B cell (primary cell): ENCODE results near the gene KANK2. TPM values are rescaled to one million over a fixed set of nuclear protein-coding genes. Genes with fewer than 3 reads are reported as not detected.

Experiments
- ATAC-seq: fragments of 200-7000 bp; cut with Tn5 transposase; one replicate; pipeline ENCODE4 v1.10.0; 2021; ENCODE audit warnings: low read depth, mild to moderate bottlenecking, moderate number of reproducible peaks, moderate library complexity
- CTCF ChIA-PET: fragments of 350-600 bp; sonication (Branson Sonifier 250); formaldehyde crosslinking; loops from one replicate; lab custom pipeline; 2021; ENCODE audit warnings: antibody characterized with exemption, inconsistent platforms; lab: Charles Lee
- POLR2A ChIA-PET: fragments of 350-600 bp; sonication (Branson Sonifier 250); formaldehyde crosslinking; loops from one replicate; lab custom pipeline; 2021; ENCODE audit warnings: antibody characterized with exemption; lab: Charles Lee
- DNase-seq: peaks from one replicate; pipeline ENCODE4 v3.0.0; 2013
- H2AFZ ChIP-seq: 2 replicates; pipeline ENCODE4 v1.6.1; 2012; ENCODE audit warnings: mild to moderate bottlenecking, low read depth, low read length; ENCODE audit not compliant: insufficient read depth, poor library complexity, severe bottlenecking
- H3K27ac ChIP-seq, 2 donors: 1 replicate in 1 of 2; 2 replicates in 1 of 2; pipeline ENCODE4 v1.5.1; 2012 to 2013; ENCODE audit warnings: low read length in 2 of 2, mild to moderate bottlenecking in 2 of 2, moderate library complexity in 1 of 2
- H3K27me3 ChIP-seq, 4 experiments: fragments of 200-600 bp in 1 of 4; sonication (generic) in 1 of 4; replicated peaks in 1 of 4; 1 replicate in 2 of 4; 2 replicates in 2 of 4; pipeline versions ENCODE4 v1.6.1 to v1.7.0; 2013 to 2016; ENCODE audit warnings: low read length in 3 of 4, mild to moderate bottlenecking in 2 of 4, mixed read lengths in 1 of 4, moderate library complexity in 1 of 4; ENCODE audit not compliant: insufficient read depth in 4 of 4, control insufficient read depth in 3 of 4; ENCODE audit errors: control extremely low read depth in 1 of 4
- H3K36me3 ChIP-seq, 2 experiments: replicated peaks in 1 of 2; 1 replicate in 1 of 2; 2 replicates in 1 of 2; pipeline versions ENCODE4 v1.6.1 to v1.7.1; 2013; ENCODE audit warnings: low read length in 1 of 2; ENCODE audit not compliant: insufficient read depth in 2 of 2, control insufficient read depth in 1 of 2; ENCODE audit errors: control extremely low read depth in 1 of 2, extremely low read depth in 1 of 2
- H3K4me1 ChIP-seq, 2 donors: fragments of 200-600 bp in 1 of 2; sonication (generic) in 1 of 2; 1 replicate in 1 of 2; 2 replicates in 1 of 2; pipeline versions ENCODE4 v1.5.1 to v1.6.1; 2013 to 2017; ENCODE audit warnings: low read length in 2 of 2; ENCODE audit not compliant: control insufficient read depth in 2 of 2, insufficient read depth in 2 of 2
- H3K4me2 ChIP-seq: replicated peaks from 2 replicates; pipeline ENCODE3; 2012; ENCODE audit warnings: mild to moderate bottlenecking, low read depth, low read length; ENCODE audit not compliant: poor library complexity, severe bottlenecking
- H3K4me3 ChIP-seq, 5 experiments: fragments of 200-600 bp in 1 of 5; sonication (generic) in 1 of 5; 1 replicate in 3 of 5; 2 replicates in 2 of 5; pipeline versions ENCODE4 v1.5.1 to v1.7.0; 2011 to 2016; ENCODE audit warnings: low read length in 4 of 5, mild to moderate bottlenecking in 4 of 5, low read depth in 2 of 5, control low read depth in 1 of 5, moderate library complexity in 1 of 5; ENCODE audit not compliant: insufficient read depth in 1 of 5; ENCODE audit errors: control extremely low read depth in 1 of 5, extremely low read depth in 1 of 5
- H3K79me2 ChIP-seq: fragments of 200-600 bp; sonication (generic); one replicate; pipeline ENCODE4 v1.6.0; 2016; ENCODE audit warnings: low read length; ENCODE audit not compliant: control insufficient read depth, insufficient read depth
- H3K9ac ChIP-seq: fragments of 200-600 bp; sonication (generic); 2 replicates; pipeline ENCODE4 v1.6.1; 2017; ENCODE audit warnings: mild to moderate bottlenecking, low read length, moderate library complexity
- H3K9me3 ChIP-seq, 3 donors: one replicate each; pipeline versions ENCODE4 v1.6.1 to v1.7.1; 2013; ENCODE audit warnings: low read length in 2 of 3; ENCODE audit not compliant: control insufficient read depth in 2 of 3, insufficient read depth in 1 of 3; ENCODE audit errors: control extremely low read depth in 1 of 3
- H4K20me1 ChIP-seq: 2 replicates; pipeline ENCODE4 v1.6.0; 2012; ENCODE audit warnings: mild to moderate bottlenecking, low read length; ENCODE audit not compliant: insufficient read depth, control insufficient read depth, poor library complexity, severe bottlenecking
- H3K27ac Mint-ChIP-seq: one replicate; pipeline ENCODE4 v1.8.0; 2021; ENCODE audit warnings: mixed read lengths
- H3K27me3 Mint-ChIP-seq: one replicate; pipeline ENCODE4 v1.8.0; 2021; ENCODE audit warnings: mixed read lengths
- H3K4me1 Mint-ChIP-seq: one replicate; pipeline ENCODE4 v1.8.0; 2021; ENCODE audit warnings: mixed read lengths
- H3K4me3 Mint-ChIP-seq: one replicate; pipeline ENCODE4 v1.8.0; 2021; ENCODE audit warnings: mixed read lengths
- H3K9me3 Mint-ChIP-seq: one replicate; pipeline ENCODE4 v1.8.0; 2022; ENCODE audit warnings: mixed read lengths; ENCODE audit not compliant: insufficient read depth
- EZH2 ChIP-seq: IDR thresholded peaks from 2 replicates; pipeline ENCODE4 v1.6.1; 2012; ENCODE audit warnings: borderline replicate concordance, low read depth, mild to moderate bottlenecking, moderate library complexity, low read length; ENCODE audit not compliant: insufficient read depth, poor library complexity, severe bottlenecking
- WGBS: methylation state at CpG from one replicate; pipeline ENCODE4 v1.1.5; 2013; ENCODE audit warnings: missing lambda C conversion rate; ENCODE audit not compliant: insufficient coverage; 5-methylcytosine and 5-hydroxymethylcytosine counted together
- intact Hi-C: fragments of 100-400 bp; cut with micrococcal nuclease; formaldehyde crosslinking; loops from one replicate; pipeline ENCODE4 v1.10.0; 2022
- polyA plus RNA-seq: library from polyadenylated mRNA; depleted of rRNA; stranded (reverse); fragments of >200 nt; gene quantifications from 2 replicates; pipeline ENCODE4 v1.2.3, GENCODE V29; 2012
- total RNA-seq, 2 donors: library from RNA; stranded (reverse); fragments of 120-200 nt in 1 of 2; gene quantifications; 1 replicate in 1 of 2; 2 replicates in 1 of 2; pipeline versions ENCODE4 v1.2.3 to v1.2.4, GENCODE V29; 2013 to 2022
- TF ChIP-seq, protein P1 (sequence below): fragments of 200-600 bp; IDR thresholded peaks from one replicate; pipeline ENCODE4 v1.8.0; 2022; ENCODE audit warnings: antibody characterized with exemption, mild to moderate bottlenecking

KANK2 gene
- total and polyA plus RNA-seq, 2 donors (not counting 1 experiment from before 2014, with no cell fraction given) = 0.54 to 18.9 TPM

DNA sequence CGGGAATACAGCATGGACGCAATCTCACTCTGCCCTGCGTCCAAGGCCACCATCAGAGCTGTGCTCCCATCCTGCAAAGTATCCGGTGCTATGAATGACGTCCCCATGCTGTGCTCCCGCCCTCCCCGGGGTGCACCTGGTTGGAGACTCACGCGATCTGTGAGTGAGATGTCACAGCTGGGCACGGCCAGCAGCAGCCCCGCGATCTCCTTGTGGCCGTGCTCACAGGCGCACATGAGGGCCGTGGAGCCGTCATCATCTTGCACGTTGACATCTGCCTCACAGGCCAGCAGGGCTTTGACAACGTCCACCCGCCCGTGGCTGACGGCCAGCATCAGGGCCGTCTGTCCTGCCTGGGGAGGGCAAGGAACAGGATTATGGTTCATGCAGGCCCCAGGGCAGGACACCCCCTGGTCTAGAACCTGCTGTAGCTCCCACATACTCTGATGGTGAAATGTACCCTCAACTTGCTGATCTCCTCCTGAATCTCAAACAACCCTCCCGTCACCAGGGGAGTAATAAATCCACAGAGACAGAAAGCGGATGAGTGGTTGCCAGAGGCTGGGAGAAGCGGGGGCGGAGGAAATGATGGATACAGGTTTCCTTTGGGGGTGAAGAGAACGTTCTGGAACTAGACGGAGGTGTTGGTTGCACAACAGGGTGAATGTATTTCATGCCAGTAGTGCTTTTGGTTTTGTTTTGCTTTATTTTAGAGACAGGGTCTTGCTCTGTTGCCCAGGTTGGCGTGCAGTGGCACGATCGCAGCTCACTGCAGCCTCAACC is 27.3 kb downstream of the KANK2 start:
- WGBS = 97% methylated on average over 27 of the region's 31 CpGs
- H3K4me3 Mint-ChIP-seq = no peak overlapping the region
- Histone ChIP-seq H3K4me3 (no peak overlapping the region), H2AFZ (no peak overlapping the region), H3K4me2 (no peak overlapping the region), H3K4me1 (no peaks in the 10 kb centered on the region), H3K9ac (no peak overlapping the region), H3K27me3 (no peaks in the 10 kb centered on the region), H3K79me2 (no peaks in the 10 kb centered on the region), H3K9me3 (peaks cover 0 to 4% (median 0%) of the 10 kb centered on the region in 3 donors), H3K36me3 (no peaks in the 10 kb centered on the region), H4K20me1 (no peaks in the 10 kb centered on the region), H3K27ac (no peak overlapping the region)
- ChIA-PET CTCF (no interaction called here), POLR2A (no interaction called here)
- no peak for TF ChIP-seq EZH2
- TF ChIP-seq, protein P1, sequence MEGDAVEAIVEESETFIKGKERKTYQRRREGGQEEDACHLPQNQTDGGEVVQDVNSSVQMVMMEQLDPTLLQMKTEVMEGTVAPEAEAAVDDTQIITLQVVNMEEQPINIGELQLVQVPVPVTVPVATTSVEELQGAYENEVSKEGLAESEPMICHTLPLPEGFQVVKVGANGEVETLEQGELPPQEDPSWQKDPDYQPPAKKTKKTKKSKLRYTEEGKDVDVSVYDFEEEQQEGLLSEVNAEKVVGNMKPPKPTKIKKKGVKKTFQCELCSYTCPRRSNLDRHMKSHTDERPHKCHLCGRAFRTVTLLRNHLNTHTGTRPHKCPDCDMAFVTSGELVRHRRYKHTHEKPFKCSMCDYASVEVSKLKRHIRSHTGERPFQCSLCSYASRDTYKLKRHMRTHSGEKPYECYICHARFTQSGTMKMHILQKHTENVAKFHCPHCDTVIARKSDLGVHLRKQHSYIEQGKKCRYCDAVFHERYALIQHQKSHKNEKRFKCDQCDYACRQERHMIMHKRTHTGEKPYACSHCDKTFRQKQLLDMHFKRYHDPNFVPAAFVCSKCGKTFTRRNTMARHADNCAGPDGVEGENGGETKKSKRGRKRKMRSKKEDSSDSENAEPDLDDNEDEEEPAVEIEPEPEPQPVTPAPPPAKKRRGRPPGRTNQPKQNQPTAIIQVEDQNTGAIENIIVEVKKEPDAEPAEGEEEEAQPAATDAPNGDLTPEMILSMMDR = no peak
- peaks cover 3% of the 10 kb centered on the region for H3K27me3 Mint-ChIP-seq
- DNase-seq (no peak), ATAC-seq (no peak)
- H3K27ac Mint-ChIP-seq = no peak overlapping the region
- H3K4me1 Mint-ChIP-seq = no peaks in the 10 kb centered on the region
- no peaks in the 10 kb centered on the region for H3K9me3 Mint-ChIP-seq
- intact Hi-C loops = no loop called here

DNA sequence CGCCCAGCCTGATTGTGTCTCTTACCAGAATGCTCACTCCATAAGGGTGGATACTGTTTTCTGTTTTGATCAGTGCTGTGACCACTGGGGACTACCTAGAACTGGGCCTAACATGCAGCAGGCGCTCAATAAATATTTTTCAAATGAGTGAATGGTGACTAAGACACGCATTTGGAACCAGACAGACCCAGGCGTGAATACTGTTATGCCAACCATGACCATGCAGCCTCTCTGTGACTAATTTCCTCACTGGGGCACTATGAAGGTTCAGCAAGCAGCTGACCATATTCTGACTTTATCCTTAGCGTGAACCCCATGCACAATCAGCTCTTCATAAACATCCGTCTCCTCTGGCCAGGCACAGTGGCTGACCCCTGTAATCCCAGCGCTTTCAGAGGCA is 28.8 kb downstream of the KANK2 start:
- intact Hi-C loops = no loop called here
- H4K20me1 ChIP-seq = no peaks in the 10 kb centered on the region
- Mint-ChIP-seq H3K27me3 (peaks cover 3% of the 10 kb centered on the region), H3K4me3 (no peak overlapping the region), H3K27ac (no peak overlapping the region), H3K9me3 (no peaks in the 10 kb centered on the region), H3K4me1 (no peaks in the 10 kb centered on the region)
- TF ChIP-seq EZH2 = no peak
- TF ChIP-seq, protein P1 = no peak
- H3K9ac ChIP-seq = no peak overlapping the region
- ChIA-PET POLR2A (no interaction called here), CTCF (interaction anchor here (1.1 kb wide), 1 partner anchor 133 kb away, joined by 4 read pairs; no protein-coding TSS in a partner anchor)
- H3K9me3 ChIP-seq = peaks cover 0 to 4% (median 0%) of the 10 kb centered on the region in 3 donors
- H3K36me3 ChIP-seq = no peaks in the 10 kb centered on the region
- no peak overlapping the region for H3K4me2 ChIP-seq
- no peak overlapping the region for H3K4me3 ChIP-seq
- no peak overlapping the region for H2AFZ ChIP-seq
- H3K79me2 ChIP-seq = no peaks in the 10 kb centered on the region
- H3K4me1 ChIP-seq = no peaks in the 10 kb centered on the region
- 73% methylated on average over 6 of the region's 7 CpGs for WGBS
- no peak for ATAC-seq
- H3K27ac ChIP-seq = no peak overlapping the region
- DNase-seq = no peak
- no peaks in the 10 kb centered on the region for H3K27me3 ChIP-seq
